ENCODE results near the gene SPR. TPM values are rescaled to one million over a fixed set of nuclear protein-coding genes. Genes with fewer than 3 reads are reported as not detected.

The SPR gene
- total and polyA plus RNA-seq, 2 of the 13 experiments (the other 11 are each of a cell fraction or from before 2014, with no cell fraction given), result 34.0 to 96.0 TPM

DNA sequence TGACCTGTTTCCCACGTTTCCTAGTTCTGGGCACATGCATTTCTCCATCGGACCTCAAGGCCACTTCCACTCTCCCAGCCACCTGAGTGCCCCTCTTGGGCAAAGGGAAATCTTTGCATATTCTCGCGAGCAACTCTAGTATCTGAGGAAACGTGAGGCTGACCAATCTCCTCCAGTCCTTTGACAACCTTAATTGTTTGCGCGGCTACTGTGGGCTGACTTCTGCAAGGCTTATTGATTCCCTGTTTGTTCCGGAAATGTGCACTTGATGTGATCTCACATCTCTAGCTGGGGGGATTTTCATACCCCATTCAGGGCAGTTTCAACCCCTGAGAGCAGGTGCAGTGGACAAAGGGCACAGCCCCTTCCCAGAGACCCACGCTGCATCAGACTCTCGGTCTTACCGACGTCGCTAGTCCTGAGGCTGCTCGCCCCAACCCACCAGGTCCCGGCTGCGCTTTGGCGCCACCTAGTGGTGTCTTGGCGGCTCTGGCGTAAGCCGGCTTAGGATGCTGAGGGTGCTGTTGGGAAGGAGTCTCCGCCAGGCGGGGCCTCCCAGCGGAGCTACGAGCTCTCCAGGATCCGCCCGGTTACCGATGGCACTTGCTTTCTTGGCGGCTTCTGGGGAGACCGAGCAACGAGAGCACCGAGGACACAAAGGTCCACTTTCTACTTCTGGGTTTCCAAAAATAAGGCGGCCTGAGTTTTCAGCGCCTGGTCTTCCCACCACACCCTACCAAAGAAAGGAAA is 24.8 kb upstream of the SPR start (continued):
- no peak for TF ChIP-seq LCORL (IDR thresholded peaks at IDR 0.05)
- peak; percentile 84 for TF ChIP-seq LCORL (CRISPR knock-in tag; IDR thresholded peaks at IDR 0.05)
- no peak for TF ChIP-seq GLMP (CRISPR knock-in tag; IDR thresholded peaks at IDR 0.05; ENCODE audit: borderline replicate concordance)
- no peak for TF ChIP-seq ZNF121 (CRISPR knock-in tag; IDR thresholded peaks at IDR 0.05)
- TF ChIP-seq, protein P1, sequence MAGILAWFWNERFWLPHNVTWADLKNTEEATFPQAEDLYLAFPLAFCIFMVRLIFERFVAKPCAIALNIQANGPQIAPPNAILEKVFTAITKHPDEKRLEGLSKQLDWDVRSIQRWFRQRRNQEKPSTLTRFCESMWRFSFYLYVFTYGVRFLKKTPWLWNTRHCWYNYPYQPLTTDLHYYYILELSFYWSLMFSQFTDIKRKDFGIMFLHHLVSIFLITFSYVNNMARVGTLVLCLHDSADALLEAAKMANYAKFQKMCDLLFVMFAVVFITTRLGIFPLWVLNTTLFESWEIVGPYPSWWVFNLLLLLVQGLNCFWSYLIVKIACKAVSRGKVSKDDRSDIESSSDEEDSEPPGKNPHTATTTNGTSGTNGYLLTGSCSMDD (CRISPR knock-in tag; IDR thresholded peaks at IDR 0.05), result no peak
- TF ChIP-seq LBX2 (CRISPR knock-in tag; IDR thresholded peaks at IDR 0.05; ENCODE audit: borderline replicate concordance), result no peak
- TF ChIP-seq, protein P2, sequence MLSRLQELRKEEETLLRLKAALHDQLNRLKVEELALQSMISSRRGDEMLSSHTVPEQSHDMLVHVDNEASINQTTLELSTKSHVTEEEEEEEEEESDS (CRISPR knock-in tag; IDR thresholded peaks at IDR 0.05; ENCODE audit: borderline replicate concordance), result no peak
- no peak for TF ChIP-seq SIX1 (CRISPR knock-in tag; IDR thresholded peaks at IDR 0.05; ENCODE audit: borderline replicate concordance)
- no peak for TF ChIP-seq ZNF207 (IDR thresholded peaks at IDR 0.05; ENCODE audit: borderline replicate concordance)
- no peak for TF ChIP-seq ZNF3 (CRISPR knock-in tag; IDR thresholded peaks at IDR 0.05)
- TF ChIP-seq SUZ12 (IDR thresholded peaks at IDR 0.05; ENCODE audit: low read depth, low read length), result no peak
- TF ChIP-seq KDM4B (CRISPR knock-in tag; IDR thresholded peaks at IDR 0.05), result no peak
- no peak for TF ChIP-seq RBAK (CRISPR knock-in tag; IDR thresholded peaks at IDR 0.05)
- TF ChIP-seq SMARCC2 (IDR thresholded peaks at IDR 0.05), result no peak
- TF ChIP-seq PATZ1 (CRISPR knock-in tag; IDR thresholded peaks at IDR 0.05), result peak; percentile 58
- no peak for TF ChIP-seq MAF1 (CRISPR knock-in tag; IDR thresholded peaks at IDR 0.05; ENCODE audit: borderline replicate concordance)
- TF ChIP-seq, protein P3, sequence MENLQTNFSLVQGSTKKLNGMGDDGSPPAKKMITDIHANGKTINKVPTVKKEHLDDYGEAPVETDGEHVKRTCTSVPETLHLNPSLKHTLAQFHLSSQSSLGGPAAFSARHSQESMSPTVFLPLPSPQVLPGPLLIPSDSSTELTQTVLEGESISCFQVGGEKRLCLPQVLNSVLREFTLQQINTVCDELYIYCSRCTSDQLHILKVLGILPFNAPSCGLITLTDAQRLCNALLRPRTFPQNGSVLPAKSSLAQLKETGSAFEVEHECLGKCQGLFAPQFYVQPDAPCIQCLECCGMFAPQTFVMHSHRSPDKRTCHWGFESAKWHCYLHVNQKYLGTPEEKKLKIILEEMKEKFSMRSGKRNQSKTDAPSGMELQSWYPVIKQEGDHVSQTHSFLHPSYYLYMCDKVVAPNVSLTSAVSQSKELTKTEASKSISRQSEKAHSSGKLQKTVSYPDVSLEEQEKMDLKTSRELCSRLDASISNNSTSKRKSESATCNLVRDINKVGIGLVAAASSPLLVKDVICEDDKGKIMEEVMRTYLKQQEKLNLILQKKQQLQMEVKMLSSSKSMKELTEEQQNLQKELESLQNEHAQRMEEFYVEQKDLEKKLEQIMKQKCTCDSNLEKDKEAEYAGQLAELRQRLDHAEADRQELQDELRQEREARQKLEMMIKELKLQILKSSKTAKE (CRISPR knock-in tag; IDR thresholded peaks at IDR 0.05; ENCODE audit: borderline replicate concordance), result no peak
